Stimulated activated CD8-positive, alpha-beta memory T cell treated with anti-CD3 and anti-CD28 coated beads, Interleukin-7, amount 100 ng/mL, for 48 hours (primary cell): ENCODE data around the gene ASPA.
A peak's percentile ranks its signal among the peaks of the same experiment; 100 is the strongest.

Experiments
- DNase-seq, 2 donors: peaks; one replicate each; pipeline ENCODE4 v3.0.0-alpha.2; 2020; ENCODE audit warnings: low read depth in 1 of 2; ENCODE audit errors: extremely low read depth in 1 of 2

The ASPA gene

GRCh38 chr17:3532859-3533142, 57.0 kb downstream of the ASPA start:
- DNase-seq = no peak

GRCh38 chr17:3533752-3534151, 58.0 kb downstream of the ASPA start:
- DNase-seq = no peak

- no peak for DNase-seq
Measured at GRCh38 chr17:3534881-3535252, 59.1 kb downstream of the ASPA start.

- DNase-seq = peak; percentile 39 to 55
Measured at GRCh38 chr17:3535253-3535995, 59.6 kb downstream of the ASPA start.

- no peak for DNase-seq
Measured at GRCh38 chr17:3536716-3537115, 60.9 kb downstream of the ASPA start.

- no peak for DNase-seq
Measured at GRCh38 chr17:3539881-3540540, 64.2 kb downstream of the ASPA start.

- no peak for DNase-seq
Measured at GRCh38 chr17:3542410-3543088, 66.8 kb downstream of the ASPA start.

GRCh38 chr17:3543453-3543852, 67.7 kb downstream of the ASPA start:
- DNase-seq = no peak

- no peak for DNase-seq
Measured at GRCh38 chr17:3544365-3544764, 68.6 kb downstream of the ASPA start.

GRCh38 chr17:3545151-3545550, 69.4 kb downstream of the ASPA start:
- no peak for DNase-seq

GRCh38 chr17:3546521-3546920, 70.7 kb downstream of the ASPA start:
- DNase-seq = no peak

GRCh38 chr17:3546997-3547396, 71.2 kb downstream of the ASPA start:
- no peak for DNase-seq

- DNase-seq = no peak
Measured at GRCh38 chr17:3547628-3548027, 71.8 kb downstream of the ASPA start.

GRCh38 chr17:3549610-3550162, 73.9 kb downstream of the ASPA start:
- DNase-seq = no peak

- DNase-seq = no peak
Measured at GRCh38 chr17:3551189-3551588, 75.4 kb downstream of the ASPA start.

- no peak for DNase-seq
Measured at GRCh38 chr17:3552916-3553315, 77.1 kb downstream of the ASPA start.
